RKO (cell line): ENCODE measurements around the gene OR10A3.
"Not testable (repeated sequence)": the region's sequence is repeated elsewhere in the genome, so short reads cannot be mapped to it uniquely, and the experiment has no call there.

ENCODE experiments used
- DNase-seq: peaks from one replicate; pipeline ENCODE4 v3.0.0-alpha.2; 2016; ENCODE audit warnings: low spot score

OR10A3 gene, protein sequence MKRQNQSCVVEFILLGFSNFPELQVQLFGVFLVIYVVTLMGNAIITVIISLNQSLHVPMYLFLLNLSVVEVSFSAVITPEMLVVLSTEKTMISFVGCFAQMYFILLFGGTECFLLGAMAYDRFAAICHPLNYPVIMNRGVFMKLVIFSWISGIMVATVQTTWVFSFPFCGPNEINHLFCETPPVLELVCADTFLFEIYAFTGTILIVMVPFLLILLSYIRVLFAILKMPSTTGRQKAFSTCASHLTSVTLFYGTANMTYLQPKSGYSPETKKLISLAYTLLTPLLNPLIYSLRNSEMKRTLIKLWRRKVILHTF

DNA sequence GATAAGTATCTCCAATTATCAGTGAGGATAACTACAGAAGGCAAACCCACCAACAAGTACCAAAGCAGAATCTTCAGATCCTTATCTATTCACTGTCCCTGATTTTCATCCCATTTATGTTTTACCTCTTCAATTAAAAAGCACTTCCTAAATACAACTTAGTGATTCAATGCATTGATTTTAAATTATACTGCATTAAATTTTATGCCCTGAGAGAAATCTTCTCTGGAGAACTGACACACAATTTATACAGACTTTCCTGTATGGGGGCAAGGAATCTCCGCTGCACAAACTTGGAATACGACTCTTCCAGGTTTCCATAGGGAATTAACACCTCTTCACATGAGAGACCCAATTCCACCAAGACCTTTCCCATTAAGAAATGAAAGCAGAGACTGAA lies at the start of gene OR10A3:
Gene OR10A3, minus strand, starts transcription at position 101 of the 400 bp plus-strand sequence. CDS start 2,188 bp downstream, outside the sequence.
- no peak for DNase-seq

DNA sequence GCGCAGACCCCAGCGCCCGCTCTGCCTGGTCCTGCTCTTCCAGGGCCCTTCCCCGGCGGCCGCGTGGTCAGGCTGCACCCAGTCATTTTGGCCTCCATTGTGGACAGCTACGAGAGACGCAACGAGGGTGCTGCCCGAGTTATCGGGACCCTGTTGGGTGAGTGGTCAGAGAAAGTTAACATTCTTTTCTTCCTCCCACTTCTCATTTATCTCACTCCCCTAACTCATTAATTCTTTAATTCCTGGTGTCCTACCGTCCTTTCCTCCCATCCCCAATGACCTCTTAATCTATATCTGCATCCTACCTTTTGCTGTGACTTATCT lies 46.0 kb upstream of the OR10A3 start:
- DNase-seq: not testable (repeated sequence)

DNA sequence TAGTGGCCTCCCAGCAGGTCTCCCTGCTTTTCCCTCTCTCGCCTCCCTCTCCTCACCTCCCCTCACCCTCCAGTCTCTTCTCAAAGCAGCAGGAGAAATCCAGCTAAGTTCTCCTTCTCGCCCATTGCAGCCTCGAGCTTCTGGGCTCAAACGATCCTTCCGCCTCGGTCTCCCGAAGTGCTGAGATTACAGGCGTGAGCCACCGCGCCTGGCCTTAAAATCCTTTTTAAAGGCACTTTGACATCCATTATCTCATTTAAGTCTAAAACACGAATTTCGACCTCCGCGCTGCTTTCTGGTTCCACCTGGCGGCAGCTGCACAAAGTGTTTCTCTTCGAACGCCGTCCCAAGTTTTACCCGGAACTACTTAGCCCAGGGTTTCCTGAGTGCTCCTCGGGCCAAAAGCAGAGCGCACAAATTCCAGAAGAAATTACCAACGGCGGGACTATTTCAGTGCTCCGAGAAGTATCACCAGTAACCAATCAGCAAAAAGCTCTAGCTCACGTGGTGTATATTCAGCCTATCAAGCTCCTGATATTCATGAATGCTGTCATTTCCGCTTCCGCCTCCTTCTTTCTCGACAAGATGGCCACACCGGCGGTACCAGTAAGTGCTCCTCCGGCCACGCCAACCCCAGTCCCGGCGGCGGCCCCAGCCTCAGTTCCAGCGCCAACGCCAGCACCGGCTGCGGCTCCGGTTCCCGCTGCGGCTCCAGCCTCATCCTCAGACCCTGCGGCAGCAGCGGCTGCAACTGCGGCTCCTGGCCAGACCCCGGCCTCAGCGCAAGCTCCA lies 45.5 kb upstream of the OR10A3 start, which contains the start of gene EIF3F:
Gene EIF3F, plus strand, starts transcription at position 570 of the 792 bp plus-strand sequence. Its CDS starts 16 bp downstream, at position 586.
- peak; percentile 99 for DNase-seq

DNA sequence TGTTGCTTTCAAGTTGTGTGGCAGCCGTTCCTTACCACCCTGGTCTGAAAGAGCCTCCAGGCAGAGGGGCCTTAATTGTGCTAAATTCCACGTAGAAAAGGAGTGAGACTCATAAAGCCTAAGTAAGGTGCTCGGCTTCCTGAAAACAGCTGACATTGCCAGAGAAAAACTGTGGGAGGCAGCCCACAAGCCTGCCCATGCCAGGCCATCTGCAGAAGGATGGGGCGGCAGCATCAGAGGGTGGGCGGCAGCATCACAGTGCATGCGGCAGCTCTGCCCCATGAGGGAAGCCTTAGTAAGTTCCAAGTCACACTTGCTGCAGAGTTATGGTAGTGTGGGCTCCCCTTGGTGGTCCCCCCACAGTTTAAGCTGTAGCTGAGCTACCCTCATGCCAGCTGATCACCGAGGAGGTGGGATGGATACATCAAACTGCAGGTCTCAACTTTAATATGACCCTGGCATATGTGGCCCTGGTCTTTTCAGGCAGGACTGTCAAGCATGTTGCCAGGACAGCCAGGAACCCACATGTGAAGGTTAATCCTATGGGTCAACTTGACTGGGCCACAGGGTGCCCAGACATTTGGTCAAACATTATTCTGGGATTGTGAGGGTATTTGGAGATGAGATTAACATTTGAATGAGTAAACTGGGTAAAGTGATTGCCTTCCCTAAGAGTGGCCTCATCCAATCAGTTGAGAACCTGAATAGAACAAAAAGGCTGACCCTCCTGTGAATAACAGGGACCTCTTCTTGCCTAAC lies 42.5 kb upstream of the OR10A3 start:
- DNase-seq: no peak

DNA sequence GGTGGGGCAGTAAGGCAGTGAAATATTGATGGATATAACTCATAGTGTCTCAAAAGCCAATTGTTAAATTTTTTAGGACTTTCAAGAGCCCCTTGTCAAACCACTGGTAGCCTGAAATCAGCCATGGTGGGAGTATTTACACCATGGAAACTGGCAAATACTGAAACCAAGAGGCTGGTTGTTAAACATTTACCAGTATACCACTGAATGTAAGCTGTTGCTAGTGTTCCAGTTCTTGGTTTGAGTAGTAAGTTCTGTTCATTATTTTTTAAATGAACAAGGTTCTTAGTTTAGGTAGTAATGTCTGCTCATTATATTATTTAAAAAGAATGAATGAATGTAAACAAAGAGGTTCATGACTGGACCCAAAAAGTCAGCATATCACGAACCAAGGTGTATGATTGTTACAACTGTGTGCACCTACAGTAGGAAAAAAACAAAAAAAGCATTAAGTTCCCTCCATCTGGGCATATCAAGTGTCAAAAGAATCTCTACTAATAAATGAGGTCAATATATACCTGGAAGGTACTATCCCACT lies 41.1 kb upstream of the OR10A3 start:
- DNase-seq: no peak

DNA sequence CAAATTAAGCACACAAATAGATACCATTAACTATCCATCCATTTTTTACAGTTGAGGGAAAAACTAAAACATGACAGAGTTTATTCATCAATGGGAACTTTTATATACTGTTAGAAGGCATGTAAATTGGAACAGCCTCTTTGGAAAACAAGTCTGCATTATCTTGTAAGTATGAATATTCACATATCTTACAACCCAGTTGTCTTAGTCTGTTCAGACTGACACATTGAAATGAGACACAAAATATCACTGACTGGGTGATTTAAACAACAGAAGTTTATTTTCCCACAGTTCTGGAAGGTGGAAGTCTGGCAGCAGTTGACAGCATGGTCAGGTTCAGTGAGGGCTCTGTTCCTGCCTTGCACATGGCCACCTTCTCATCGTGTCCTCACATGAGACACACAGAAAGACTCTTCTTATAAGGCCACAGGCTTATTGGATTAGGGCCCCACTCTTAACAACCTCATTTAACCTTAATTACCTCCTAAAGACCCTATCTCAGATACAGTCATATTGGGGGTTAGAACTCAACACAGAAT lies 40.2 kb upstream of the OR10A3 start:
- DNase-seq: no peak

DNA sequence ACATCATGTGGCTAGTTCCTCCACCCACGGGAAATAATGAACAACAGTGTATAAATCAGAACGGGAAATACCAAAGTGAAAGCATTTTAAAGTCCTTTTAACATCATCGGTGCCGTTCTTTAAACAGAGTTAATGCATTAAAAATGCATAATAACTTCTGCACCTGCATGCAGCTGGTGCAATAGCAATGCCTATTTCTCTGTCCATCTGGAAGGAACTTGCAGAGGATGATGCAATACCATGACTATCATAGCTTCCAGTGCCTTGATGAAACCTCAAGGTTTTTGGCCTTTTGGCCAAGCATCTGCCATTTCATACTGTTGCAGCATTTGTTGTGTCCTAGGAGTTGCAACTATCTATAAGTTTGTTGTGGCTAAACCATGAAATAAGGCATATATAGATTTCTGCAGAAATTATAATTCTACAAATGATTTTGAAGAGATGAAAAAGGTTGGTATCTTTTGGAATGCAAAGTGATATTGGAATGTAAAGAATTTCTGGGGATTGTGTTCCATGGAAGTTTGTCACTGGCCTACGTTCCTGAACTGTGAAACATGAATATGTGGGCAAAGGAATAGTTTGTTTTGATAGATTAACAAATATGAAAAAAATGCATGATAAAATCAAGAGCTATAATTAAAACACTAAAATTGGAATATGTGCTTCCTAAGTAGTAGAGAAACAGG lies 35.9 kb upstream of the OR10A3 start:
- peak; percentile 18 for DNase-seq

DNA sequence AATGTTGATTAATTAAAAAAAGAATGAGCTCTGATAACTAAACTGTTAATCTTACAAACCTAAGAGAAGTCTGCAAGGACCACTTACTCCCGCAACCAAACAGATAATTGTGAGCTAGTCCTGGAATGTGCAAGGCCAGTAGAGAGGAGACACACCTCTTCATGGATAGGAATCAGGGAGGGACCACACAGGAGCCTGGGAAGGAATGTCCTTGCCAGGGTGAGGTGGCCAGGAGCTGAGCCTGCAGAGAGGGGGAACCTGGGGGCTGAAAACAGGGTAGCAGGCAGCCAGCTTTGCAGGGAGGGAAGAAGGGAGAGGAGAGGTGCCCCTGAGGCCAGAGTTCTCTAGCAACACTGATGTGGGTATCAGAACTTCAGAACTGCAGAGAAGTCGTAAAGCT lies 33.2 kb upstream of the OR10A3 start:
- no peak for DNase-seq

DNA sequence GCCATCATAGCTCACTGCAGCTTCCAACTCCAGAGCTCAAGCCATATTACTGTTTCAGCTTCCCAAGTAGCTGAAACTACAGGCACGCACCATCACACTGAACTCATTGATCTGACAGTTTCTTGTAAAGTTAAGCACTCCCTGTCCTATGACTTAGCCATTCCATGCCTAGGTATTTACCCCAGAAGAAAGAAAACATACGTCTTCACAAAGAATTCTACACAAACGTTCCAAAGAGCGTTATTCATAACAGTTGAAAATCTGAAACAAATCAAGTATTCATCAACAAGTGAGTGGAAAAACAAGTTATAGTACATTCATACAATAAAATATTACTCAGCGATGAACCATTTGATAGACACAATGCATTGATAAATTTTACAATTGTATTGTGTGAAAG lies 31.5 kb upstream of the OR10A3 start:
- no peak for DNase-seq

DNA sequence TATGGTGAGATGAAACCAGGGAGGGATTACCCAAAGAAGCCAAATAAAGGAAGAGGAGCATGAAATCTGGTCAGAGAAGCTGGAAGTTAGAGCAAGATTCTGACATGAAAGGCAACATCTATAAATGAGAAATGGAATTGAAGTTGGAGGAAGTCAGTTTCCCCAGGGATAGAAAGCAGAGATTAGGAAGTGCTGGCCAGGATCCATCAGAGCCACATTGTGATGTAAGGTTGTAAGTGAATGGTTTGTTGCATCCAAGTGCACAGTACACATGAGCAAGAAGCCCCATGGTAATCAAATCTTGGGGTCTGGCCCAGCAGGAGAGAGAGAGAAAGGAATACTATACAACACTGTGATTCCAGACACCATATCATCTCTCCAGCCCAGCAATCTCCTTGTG lies 30.3 kb upstream of the OR10A3 start:
- DNase-seq: no peak

DNA sequence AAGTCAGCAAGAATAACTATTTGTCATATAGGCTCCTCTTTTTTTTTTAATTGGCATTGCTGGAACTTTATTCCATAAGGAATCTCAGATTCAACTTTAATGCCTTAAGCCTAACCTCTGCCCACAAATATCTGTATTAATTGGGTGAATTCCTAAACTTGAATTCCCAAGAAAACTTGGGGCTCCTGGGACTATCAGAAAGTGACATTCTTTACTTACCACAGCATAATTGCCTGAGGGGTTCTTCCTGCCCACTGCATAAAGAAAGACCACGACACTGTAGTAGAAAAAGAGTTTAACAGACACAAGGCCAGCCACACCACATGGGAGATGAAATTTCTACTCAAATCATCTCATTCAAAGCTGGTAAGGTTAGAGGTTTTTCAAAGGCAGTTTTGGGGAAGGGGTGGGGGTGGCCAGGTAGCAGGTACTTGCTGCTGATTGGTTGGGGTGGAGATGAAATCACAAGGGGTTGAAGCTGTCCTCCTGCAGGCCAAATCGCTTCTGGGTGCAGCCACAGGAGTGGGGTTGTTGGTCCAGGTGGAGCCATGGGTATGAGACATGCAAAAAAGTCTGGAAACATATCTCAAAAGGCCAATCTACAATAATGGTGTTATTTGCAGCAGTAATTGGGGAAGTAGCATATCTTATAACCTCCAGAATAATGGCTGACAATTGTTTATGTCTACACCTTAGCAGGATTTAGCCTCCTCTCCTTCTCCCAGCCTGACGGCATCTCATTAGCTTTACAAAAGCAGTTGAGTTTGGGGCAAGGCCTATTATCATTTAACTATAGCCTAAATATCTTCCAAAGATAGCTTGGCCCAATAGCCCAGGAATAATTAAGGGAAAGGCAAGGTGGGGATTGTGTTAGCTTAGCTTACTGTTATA lies 28.5 kb upstream of the OR10A3 start:
- DNase-seq: no peak

DNA sequence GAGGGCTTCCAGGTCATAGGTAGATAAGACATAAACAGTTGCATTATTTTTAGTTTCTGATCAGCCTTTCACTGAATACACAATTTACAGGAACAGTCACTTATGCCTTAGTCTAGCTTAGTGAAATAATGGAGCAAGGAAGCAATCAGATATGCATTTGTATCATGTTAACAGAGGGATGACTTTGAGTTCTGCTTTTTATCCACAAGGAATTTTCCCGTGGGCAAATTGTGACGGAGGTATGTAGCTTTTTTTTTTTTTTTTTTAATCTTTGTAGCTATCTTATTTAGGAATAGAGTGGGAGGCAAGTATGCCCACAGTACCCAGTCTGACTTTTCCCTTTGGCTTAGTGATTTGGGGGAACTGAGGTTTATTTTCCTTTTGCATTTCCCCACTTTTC lies 27.2 kb upstream of the OR10A3 start:
- DNase-seq: no peak

DNA sequence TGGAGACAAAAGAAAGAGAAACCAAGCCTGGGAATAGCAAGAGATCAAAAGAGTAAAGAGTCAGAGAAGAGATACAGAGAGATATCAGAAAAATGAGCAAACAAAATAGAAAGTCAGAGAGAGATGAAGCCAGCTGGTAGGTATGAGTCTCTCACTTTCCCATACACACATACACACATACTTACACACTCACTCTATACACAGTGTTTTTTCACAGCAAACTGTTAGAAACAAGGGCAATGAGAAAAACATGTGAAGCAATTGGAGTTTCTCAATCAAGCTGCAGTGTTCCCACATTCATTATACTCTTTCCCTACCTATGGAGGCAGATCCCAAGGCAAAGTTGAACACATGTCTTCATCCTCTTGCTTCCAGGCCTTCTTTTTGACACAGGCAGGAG lies 26.3 kb upstream of the OR10A3 start:
- no peak for DNase-seq

DNA sequence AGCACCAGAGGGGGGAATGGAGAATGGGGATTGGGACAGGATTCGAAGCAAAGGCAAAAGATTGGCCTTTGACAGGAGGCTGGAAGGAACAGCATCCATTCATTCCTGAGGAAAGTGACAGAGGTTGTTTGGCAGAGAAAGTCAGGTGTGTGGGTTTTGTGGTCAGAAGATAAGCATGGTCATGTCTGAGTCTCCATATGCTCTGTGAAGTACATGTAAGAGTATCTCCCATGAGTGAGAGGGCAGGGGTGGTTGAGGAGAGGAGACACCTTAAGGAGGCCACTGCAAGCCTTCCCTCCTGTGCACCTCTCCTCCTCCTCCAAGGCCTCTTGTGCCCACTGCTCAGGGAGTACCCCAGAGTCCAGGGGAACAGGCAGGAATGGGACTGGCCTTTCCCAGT lies 25.6 kb upstream of the OR10A3 start:
- DNase-seq: no peak

DNA sequence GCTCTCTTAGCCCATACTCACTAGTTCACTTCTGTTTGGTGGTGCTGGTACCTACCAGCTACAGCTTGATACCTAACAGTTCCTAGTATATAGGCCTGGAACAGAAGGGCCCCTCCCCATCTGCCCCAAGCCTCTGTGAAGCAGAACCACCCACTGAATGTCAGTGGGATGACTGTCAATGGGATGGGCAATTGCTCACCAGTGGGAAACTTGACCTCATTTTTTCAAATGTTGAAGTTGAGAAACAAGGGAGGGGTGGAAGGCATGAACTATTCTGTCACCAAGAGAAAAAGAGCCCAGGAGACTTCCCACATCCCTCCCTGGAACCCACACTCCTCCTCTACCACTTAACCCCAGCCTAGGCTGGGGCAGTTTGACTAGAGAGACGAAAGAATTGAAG lies 23.9 kb upstream of the OR10A3 start, which contains the start of gene NLRP10:
Gene NLRP10, minus strand, starts transcription at position 62 of the 400 bp plus-strand sequence. CDS start 1,952 bp downstream, outside the sequence.
- no peak for DNase-seq

DNA sequence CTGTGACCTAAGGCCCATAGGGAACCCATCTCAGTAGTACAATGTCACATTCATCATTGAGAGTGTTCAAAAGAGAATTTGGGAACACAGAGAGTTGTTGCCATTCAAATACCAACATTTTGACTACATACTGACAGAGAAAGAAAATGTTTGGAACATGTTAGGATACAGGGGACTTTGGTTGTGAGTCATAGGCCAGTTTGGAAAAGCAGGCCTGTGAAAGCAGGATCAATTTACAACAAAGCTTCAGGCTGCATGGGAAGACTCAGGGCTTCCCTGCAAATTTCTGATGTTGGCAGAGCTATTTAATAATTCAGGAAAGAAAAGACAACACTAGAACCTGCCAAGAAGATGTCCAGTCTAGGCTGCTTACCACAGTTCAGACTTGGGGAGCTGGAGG lies 23.4 kb upstream of the OR10A3 start:
- DNase-seq: no peak

DNA sequence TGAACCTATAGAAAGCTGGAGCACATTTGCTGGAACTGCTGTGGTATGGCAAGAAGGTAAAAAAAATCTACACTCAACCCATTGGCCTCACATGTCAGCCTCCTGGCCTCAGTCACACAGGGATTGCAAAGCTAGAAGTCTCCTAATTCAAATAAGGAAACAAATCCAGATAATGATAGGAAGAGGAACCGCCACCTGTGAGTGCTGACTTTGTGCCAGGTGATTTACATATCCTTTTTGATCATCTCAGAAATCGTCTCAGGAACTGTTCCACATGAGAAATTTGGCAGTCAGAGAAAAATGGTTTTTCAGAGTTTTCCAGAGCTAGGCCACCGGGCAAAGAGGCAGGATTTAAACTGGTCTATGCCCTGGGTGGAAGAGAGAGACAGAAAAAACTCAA lies 22.8 kb upstream of the OR10A3 start:
- DNase-seq: no peak

DNA sequence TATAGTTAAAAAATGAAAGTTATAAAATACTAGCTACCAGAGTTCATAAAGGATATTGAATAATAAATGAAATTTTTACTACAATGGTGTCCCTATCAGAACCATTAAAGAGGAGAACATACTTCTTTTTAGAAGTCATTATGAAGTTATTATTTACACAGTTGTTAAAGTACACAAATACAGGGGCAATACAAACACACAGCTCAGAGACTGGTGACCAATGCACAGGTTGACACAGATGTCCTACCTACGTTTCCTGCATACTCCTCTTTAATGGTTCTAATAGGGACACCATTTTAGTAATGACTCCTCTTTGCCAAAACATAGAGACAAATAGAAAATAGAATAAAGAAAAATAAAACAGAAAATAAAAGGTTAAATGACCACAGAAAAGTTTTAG lies 13.7 kb upstream of the OR10A3 start:
- no peak for DNase-seq

DNA sequence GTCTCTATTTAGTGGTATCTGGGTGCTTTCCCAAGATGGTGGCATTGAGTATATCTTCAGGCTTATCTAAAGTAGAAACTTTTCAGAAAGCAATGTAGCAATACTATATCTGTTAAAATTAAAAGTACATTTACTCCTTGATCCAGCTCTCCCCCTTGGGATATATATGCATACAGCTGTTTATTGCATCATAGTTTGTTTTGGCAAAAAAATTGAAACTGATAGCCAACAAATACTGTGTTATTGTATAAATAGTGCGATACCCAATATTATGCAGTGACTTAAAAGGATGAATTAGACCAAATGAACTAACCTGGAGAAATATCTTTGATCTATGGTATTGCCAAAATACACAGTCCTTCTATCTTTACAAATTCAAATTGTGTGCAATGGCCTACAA lies 8.4 kb upstream of the OR10A3 start:
- DNase-seq: no peak

DNA sequence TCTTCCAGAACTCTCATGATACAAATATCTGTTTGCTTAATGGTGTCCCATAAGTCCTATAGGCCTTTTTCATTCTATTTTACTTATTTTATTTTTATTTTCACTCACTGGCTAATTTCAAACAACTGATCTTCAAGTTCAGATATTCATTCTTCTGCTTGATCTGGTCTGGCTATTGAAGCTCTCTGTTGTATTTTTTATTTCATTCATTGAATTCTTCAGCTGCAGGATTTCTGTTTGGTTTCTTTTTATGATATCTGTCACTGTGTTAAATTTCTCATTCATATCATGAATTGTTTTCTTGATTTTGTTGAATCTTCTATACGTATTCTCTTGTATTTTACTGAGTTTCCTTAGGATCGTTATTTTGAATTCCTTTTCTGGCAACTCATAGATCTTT lies 2.6 kb upstream of the OR10A3 start:
- DNase-seq: no peak

DNA sequence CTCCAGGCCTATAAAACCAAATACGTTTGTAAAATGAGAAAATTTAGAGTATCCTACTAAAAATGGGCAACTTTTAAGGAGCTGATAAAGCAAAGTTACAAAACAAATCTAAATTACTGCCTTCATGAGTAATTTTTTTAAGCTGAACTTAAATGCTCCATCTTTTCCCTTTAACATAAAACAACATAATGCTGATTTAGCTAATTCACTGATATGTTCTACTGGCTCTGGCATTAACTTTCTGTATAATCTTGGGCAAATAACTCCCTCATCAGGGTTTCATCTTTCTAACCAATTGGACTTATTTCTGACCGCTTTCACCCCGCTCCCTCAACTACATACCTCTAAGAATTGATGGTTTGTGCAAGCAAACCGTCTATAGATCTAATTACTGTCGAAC lies 362 bp downstream of the OR10A3 start:
- DNase-seq: no peak
